SK-N-SH (cell line): Measurements from ENCODE around the gene PSMC3IP. TPM values are rescaled to one million over a fixed set of nuclear protein-coding genes. Genes with fewer than 3 reads are reported as not detected.
A peak's percentile ranks its signal among the peaks of the same experiment; 100 is the strongest.

Source experiments
- CTCF ChIA-PET: fragments of 300-600, 350-600 bp; formaldehyde crosslinking; extraction: SDS; loops from one replicate; lab custom pipeline; 2021; lab: Yijun Ruan, JAX
- POLR2A ChIA-PET: fragments of 350-600 bp; sonication (Branson Sonifier 250); formaldehyde crosslinking; extraction: SDS; loops from one replicate; lab custom pipeline; 2020; ENCODE audit warnings: antibody characterized with exemption, inconsistent platforms; lab: Yijun Ruan, JAX
- DNase-seq: peaks from one replicate; pipeline ENCODE4 v3.0.0; 2012
- H2AFZ ChIP-seq: fragments of 200-600 bp; sonication (generic); 2 replicates; pipeline ENCODE4 v1.8.1; 2016; ENCODE audit warnings: antibody characterized with exemption, mild to moderate bottlenecking, low read depth
- H3F3A ChIP-seq: fragments of 200-600 bp; sonication (generic); replicated peaks from 2 replicates; pipeline ENCODE3; 2016; ENCODE audit warnings: antibody characterized with exemption, mild to moderate bottlenecking; ENCODE audit not compliant: insufficient read depth
- H3K27ac ChIP-seq, 2 experiments: fragments of 200-500 bp in 1 of 2; fragments of 200-600 bp in 1 of 2; sonication (Bioruptor generic) in 1 of 2; sonication (generic), shearing (Covaris generic) in 1 of 2; 2 replicates each; pipeline versions ENCODE4 v1.5.1 to v1.6.1; 2014 to 2016; ENCODE audit warnings: low read depth in 2 of 2, inconsistent platforms in 1 of 2, low read length in 1 of 2, mild to moderate bottlenecking in 1 of 2, mixed read lengths in 1 of 2
- H3K27me3 ChIP-seq: fragments of 200-600 bp; sonication (generic), shearing (Covaris generic); 2 replicates; pipeline ENCODE4 v1.6.1; 2016; ENCODE audit warnings: mixed run types; ENCODE audit not compliant: insufficient read depth
- H3K36me3 ChIP-seq, 2 experiments: fragments of 200-500 bp in 1 of 2; fragments of 200-600 bp in 1 of 2; sonication (Bioruptor generic) in 1 of 2; sonication (generic) in 1 of 2; replicated peaks in 1 of 2; 2 replicates each; pipeline versions ENCODE3 to v1.5.1; 2014 to 2016; ENCODE audit warnings: low read length in 1 of 2, mild to moderate bottlenecking in 1 of 2; ENCODE audit not compliant: insufficient read depth in 2 of 2, control insufficient read depth in 1 of 2
- H3K4me1 ChIP-seq, 2 experiments: fragments of 200-500 bp in 1 of 2; fragments of 200-600 bp in 1 of 2; sonication (Bioruptor generic) in 1 of 2; sonication (generic), shearing (Covaris generic) in 1 of 2; 2 replicates each; pipeline versions ENCODE4 v1.5.1 to v1.6.1; 2014 to 2016; ENCODE audit warnings: low read depth in 1 of 2, low read length in 1 of 2, mixed run types in 1 of 2; ENCODE audit not compliant: insufficient read depth in 2 of 2, control insufficient read depth in 1 of 2
- H3K4me2 ChIP-seq: fragments of 200-600 bp; sonication (generic), shearing (Covaris generic); 2 replicates; pipeline ENCODE4 v1.6.1; 2017; ENCODE audit warnings: mixed run types
- H3K4me3 ChIP-seq, 2 experiments: fragments of 200-500 bp in 1 of 2; fragments of 200-600 bp in 1 of 2; sonication (Bioruptor generic) in 1 of 2; sonication (generic), shearing (Covaris generic) in 1 of 2; 2 replicates each; pipeline versions ENCODE4 v1.5.1 to v1.8.1; 2014 to 2016; ENCODE audit warnings: low read depth in 2 of 2, inconsistent platforms in 1 of 2, low read length in 1 of 2, mild to moderate bottlenecking in 1 of 2, mixed read lengths in 1 of 2, moderate library complexity in 1 of 2
- H3K79me2 ChIP-seq: fragments of 200-600 bp; sonication (generic); 2 replicates; pipeline ENCODE4 v1.8.1; 2017; ENCODE audit warnings: mild to moderate bottlenecking; ENCODE audit not compliant: insufficient read depth
- H3K9ac ChIP-seq: fragments of 200-600 bp; sonication (generic); 2 replicates; pipeline ENCODE4 v1.6.1; 2017; ENCODE audit warnings: mixed run types
- H3K9me2 ChIP-seq: fragments of 200-600 bp; sonication (generic); 2 replicates; pipeline ENCODE4 v1.6.1; 2017; ENCODE audit warnings: mixed run types
- H3K9me3 ChIP-seq: fragments of 200-600 bp; sonication (generic); 2 replicates; pipeline ENCODE4 v1.6.1; 2017; ENCODE audit warnings: mixed run types, mild to moderate bottlenecking, moderate library complexity
- H4K20me1 ChIP-seq: fragments of 200-600 bp; sonication (generic); 2 replicates; pipeline ENCODE4 v1.6.1; 2017; ENCODE audit warnings: mild to moderate bottlenecking, mixed run types; ENCODE audit not compliant: insufficient read depth
- ELF1 ChIP-seq: IDR thresholded peaks from 2 replicates; pipeline ENCODE4 v1.4.0; 2012
- EP300 ChIP-seq, 2 experiments: IDR thresholded peaks; 2 replicates each; pipeline versions ENCODE4 v1.4.0 to v1.6.1; 2012; ENCODE audit warnings: borderline replicate concordance in 1 of 2, low read depth in 1 of 2, low read length in 1 of 2
- EZH2phosphoT487 ChIP-seq: fragments of 200-600 bp; sonication (generic); IDR thresholded peaks from 2 replicates; pipeline ENCODE4 v1.6.1; 2017; ENCODE audit warnings: low read depth, mixed run types, mild to moderate bottlenecking, antibody characterized with exemption, moderate library complexity, borderline replicate concordance
- FOSL2 ChIP-seq: IDR thresholded peaks from 2 replicates; pipeline ENCODE4 v1.4.0; 2012; ENCODE audit warnings: low read depth, mild to moderate bottlenecking, moderate library complexity, borderline replicate concordance
- FOXJ3 ChIP-seq: sonication (generic); formaldehyde crosslinking; IDR thresholded peaks from 2 replicates; pipeline ENCODE4 v1.5.1; 2020; ENCODE audit warnings: mild to moderate bottlenecking, missing genetic modification reagents
- FOXM1 ChIP-seq: IDR thresholded peaks from 2 replicates; pipeline ENCODE4 v1.4.0; 2012; ENCODE audit warnings: low read depth, mild to moderate bottlenecking
- JUND ChIP-seq: IDR thresholded peaks from 2 replicates; pipeline ENCODE4 v1.4.0; 2012
- MEF2A ChIP-seq: IDR thresholded peaks from 2 replicates; pipeline ENCODE4 v1.4.0; 2012; ENCODE audit warnings: low read depth, borderline replicate concordance
- MXI1 ChIP-seq: IDR thresholded peaks from 2 replicates; pipeline ENCODE4 v1.6.1; 2012; ENCODE audit warnings: mild to moderate bottlenecking, low read depth, low read length, improper control_type of control experiment
- NFIC ChIP-seq: IDR thresholded peaks from 2 replicates; pipeline ENCODE4 v1.4.0; 2012; ENCODE audit warnings: borderline replicate concordance
- NRF1 ChIP-seq: IDR thresholded peaks from 2 replicates; pipeline ENCODE4 v1.6.1; 2012; ENCODE audit warnings: low read depth, mild to moderate bottlenecking, low read length
- RAD21 ChIP-seq: IDR thresholded peaks from 2 replicates; pipeline ENCODE4 v1.6.1; 2012; ENCODE audit warnings: mild to moderate bottlenecking, low read length
- SIN3A ChIP-seq: IDR thresholded peaks from 2 replicates; pipeline ENCODE4 v1.6.1; 2012; ENCODE audit warnings: low read depth, mild to moderate bottlenecking, low read length, moderate library complexity, borderline replicate concordance
- TCF12 ChIP-seq: IDR thresholded peaks from 2 replicates; pipeline ENCODE4 v1.4.0; 2012
- TEAD4 ChIP-seq: IDR thresholded peaks from 2 replicates; pipeline ENCODE4 v1.4.0; 2012; ENCODE audit warnings: mild to moderate bottlenecking, borderline replicate concordance; ENCODE audit not compliant: insufficient read depth
- YY1 ChIP-seq: IDR thresholded peaks from 2 replicates; pipeline ENCODE4 v1.4.0; 2012; ENCODE audit warnings: low read depth, mild to moderate bottlenecking
- WGBS: methylation state at CpG from one replicate; pipeline ENCODE4 v1.1.6; 2017; ENCODE audit warnings: low lambda C conversion rate; 5-methylcytosine and 5-hydroxymethylcytosine counted together
- polyA plus RNA-seq, 3 experiments: library from polyadenylated mRNA; depleted of rRNA; stranded (reverse); fragments of >200 nt; gene quantifications; 2 replicates each; pipeline ENCODE4 v1.2.3, GENCODE V29; 2012
- TF ChIP-seq, protein P1 (sequence below): fragments of 200-600 bp; sonication (generic); IDR thresholded peaks from 2 replicates; pipeline ENCODE4 v1.6.1; 2017; ENCODE audit warnings: antibody characterized with exemption, mild to moderate bottlenecking, moderate library complexity
- TF ChIP-seq, protein P2 (sequence below): IDR thresholded peaks from 2 replicates; pipeline ENCODE4 v1.4.0; 2012; ENCODE audit warnings: low read depth
- TF ChIP-seq, protein P3 (sequence below): IDR thresholded peaks from 2 replicates; pipeline ENCODE4; 2012

Gene PSMC3IP
- polyA plus RNA-seq, 1 of the 3 experiments (the other 2 are of a cell fraction) = 17.3 TPM

DNA sequence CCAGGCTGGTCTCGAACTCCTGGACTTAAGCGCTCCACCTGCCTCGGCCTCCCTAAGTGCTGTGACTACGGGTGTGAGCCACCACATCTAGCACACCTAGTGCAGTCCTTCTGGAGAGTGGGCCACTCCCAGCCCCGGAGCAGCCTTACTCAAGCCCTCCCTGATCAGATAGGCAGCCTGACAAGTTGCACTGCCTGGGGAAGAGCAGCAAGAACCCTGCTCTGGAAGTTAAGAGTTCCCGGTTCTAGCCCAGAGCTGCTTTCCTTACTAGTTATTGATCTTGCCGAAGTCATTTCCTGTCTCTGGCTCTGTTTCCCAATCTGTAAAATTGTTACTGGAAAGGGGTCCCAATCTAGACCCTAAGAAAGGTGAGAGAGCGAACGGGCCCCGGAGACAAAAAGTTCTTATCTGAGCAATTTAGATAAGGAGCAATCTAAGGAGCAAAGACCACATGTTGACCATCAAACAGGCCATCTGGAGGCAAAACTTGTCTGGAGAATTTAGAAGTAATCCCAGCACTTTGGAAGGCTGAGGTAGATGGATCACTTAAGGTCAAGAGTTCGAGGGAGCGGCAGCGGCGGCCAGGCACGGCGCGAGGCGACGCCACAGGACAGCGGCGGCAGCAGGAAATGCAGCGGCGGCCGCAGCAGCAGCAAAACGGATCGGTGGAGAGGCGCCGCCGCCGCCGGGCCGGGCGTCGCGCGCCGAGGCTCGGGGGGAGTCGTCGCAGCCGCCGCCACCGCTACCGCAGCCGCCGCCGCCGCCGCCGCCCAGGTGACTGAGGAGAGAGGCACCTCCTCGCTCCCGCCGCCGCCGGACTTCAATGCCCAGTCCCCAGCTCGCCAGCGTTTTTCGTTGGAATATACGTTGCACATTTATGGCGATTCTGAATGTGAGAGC is 45.8 kb downstream of the PSMC3IP start:
- CTCF ChIA-PET = interaction anchor here (0.8 to 8.9 kb wide), 5 partner anchors 8 to 146 kb away, joined by 4 to 83 read pairs (median 4); partner anchors contain the start of gene PLEKHH3
- Histone ChIP-seq H3K9me3 (no peaks in the 10 kb centered on the region), H3K4me2 (peak overlapping the region; percentile 71), H3K27ac (peak overlapping the region; percentile 12 to 51; a peak in 3 of 4 replicates), H3F3A (peaks cover 14% of the 10 kb centered on the region), H3K36me3 (no peaks in the 10 kb centered on the region), H4K20me1 (no peaks in the 10 kb centered on the region), H2AFZ (0 out of 2 replicates have a peak overlapping the region, but pooled peaks have one; percentile 85), H3K4me1 (peaks cover 3 to 9% of the 10 kb centered on the region in 2 experiments; a peak in 2 of 4 replicates), H3K27me3 (no peaks in the 10 kb centered on the region), H3K4me3 (peak overlapping the region; percentile 50 to 54; a peak in 3 of 4 replicates), H3K9me2 (no peaks in the 10 kb centered on the region), H3K9ac (peak overlapping the region; percentile 62; the same call in 1 of the 2 replicates), H3K79me2 (peaks cover 4% of the 10 kb centered on the region)
- no peak for TF ChIP-seq EZH2phosphoT487
- TF ChIP-seq RAD21 = no peak
- TF ChIP-seq, protein P1, sequence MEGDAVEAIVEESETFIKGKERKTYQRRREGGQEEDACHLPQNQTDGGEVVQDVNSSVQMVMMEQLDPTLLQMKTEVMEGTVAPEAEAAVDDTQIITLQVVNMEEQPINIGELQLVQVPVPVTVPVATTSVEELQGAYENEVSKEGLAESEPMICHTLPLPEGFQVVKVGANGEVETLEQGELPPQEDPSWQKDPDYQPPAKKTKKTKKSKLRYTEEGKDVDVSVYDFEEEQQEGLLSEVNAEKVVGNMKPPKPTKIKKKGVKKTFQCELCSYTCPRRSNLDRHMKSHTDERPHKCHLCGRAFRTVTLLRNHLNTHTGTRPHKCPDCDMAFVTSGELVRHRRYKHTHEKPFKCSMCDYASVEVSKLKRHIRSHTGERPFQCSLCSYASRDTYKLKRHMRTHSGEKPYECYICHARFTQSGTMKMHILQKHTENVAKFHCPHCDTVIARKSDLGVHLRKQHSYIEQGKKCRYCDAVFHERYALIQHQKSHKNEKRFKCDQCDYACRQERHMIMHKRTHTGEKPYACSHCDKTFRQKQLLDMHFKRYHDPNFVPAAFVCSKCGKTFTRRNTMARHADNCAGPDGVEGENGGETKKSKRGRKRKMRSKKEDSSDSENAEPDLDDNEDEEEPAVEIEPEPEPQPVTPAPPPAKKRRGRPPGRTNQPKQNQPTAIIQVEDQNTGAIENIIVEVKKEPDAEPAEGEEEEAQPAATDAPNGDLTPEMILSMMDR = peak; percentile 48
- TF ChIP-seq JUND = no peak
- TF ChIP-seq FOXJ3 (CRISPR knock-in tag) = no peak
- 0 out of 2 replicates have a peak, but pooled peaks have one; percentile 24 for TF ChIP-seq MXI1
- WGBS = 25% methylated on average over 36 of the region's 60 CpGs
- POLR2A ChIA-PET = interaction anchor here (0.7 to 0.8 kb wide), 2 partner anchors 30 to 222 kb away, joined by 3 read pairs; partner anchors contain the start of gene COASY
- DNase-seq = peak; percentile 86

DNA sequence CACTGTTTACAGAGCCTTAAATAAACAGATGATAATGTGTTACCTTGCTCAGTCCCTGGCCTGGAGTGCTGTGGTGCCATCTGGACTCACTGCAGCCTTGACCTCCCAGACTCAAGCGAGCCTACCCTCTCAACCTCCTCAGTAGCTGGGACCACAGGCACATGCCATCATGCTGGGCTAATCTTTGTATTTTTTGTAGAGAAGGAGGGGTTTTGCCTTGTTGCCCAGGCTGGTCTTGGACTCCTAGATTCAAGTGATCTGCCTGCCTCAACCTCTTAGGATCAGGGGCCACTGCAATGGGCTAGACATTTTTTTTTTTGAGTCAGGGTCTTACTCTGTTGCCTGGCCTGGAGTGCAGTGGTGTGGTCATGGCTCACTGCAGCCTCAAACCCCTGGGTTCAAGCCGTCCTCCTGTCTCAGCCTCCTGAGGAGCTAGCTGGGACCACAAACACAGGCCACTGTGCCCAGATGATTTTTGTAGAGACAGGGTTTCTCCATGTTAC is 46.5 kb downstream of the PSMC3IP start:
- DNase-seq = no peak
- H3K4me1 ChIP-seq = peaks cover 3 to 9% of the 10 kb centered on the region in 2 experiments; a peak in 2 of 4 replicates
- no peaks in the 10 kb centered on the region for H3K27me3 ChIP-seq
- CTCF ChIA-PET = interaction anchor here (0.8 to 8.9 kb wide), 3 partner anchors 8 to 147 kb away, joined by 4 to 83 read pairs (median 4); partner anchors contain the start of gene PLEKHH3
- H4K20me1 ChIP-seq = no peaks in the 10 kb centered on the region
- H3K9me2 ChIP-seq = no peaks in the 10 kb centered on the region
- no peak overlapping the region for H3K27ac ChIP-seq
- no peak overlapping the region for H3K4me2 ChIP-seq
- WGBS = 86% methylated on average over 2 of the region's 2 CpGs
- no peak overlapping the region for H3K4me3 ChIP-seq
- H3K9me3 ChIP-seq = no peaks in the 10 kb centered on the region
- POLR2A ChIA-PET = interaction anchor here (0.7 kb wide), 1 partner anchor 222 kb away, joined by 3 read pairs; no protein-coding TSS in a partner anchor
- no peaks in the 10 kb centered on the region for H3K79me2 ChIP-seq
- H3K36me3 ChIP-seq = no peaks in the 10 kb centered on the region
- no peak overlapping the region for H3K9ac ChIP-seq
- H3F3A ChIP-seq = peaks cover 18% of the 10 kb centered on the region
- H2AFZ ChIP-seq = no peak overlapping the region
- TF ChIP-seq, protein P2, sequence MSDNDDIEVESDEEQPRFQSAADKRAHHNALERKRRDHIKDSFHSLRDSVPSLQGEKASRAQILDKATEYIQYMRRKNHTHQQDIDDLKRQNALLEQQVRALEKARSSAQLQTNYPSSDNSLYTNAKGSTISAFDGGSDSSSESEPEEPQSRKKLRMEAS = no peak
- no peak for TF ChIP-seq EZH2phosphoT487
- no peak for TF ChIP-seq ELF1
- TF ChIP-seq, protein P3, sequence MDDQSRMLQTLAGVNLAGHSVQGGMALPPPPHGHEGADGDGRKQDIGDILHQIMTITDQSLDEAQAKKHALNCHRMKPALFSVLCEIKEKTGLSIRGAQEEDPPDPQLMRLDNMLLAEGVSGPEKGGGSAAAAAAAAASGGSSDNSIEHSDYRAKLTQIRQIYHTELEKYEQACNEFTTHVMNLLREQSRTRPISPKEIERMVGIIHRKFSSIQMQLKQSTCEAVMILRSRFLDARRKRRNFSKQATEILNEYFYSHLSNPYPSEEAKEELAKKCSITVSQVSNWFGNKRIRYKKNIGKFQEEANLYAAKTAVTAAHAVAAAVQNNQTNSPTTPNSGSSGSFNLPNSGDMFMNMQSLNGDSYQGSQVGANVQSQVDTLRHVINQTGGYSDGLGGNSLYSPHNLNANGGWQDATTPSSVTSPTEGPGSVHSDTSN = no peak
- no peak for TF ChIP-seq FOXM1
- no peak for TF ChIP-seq TEAD4
- TF ChIP-seq SIN3A = no peak
- no peak for TF ChIP-seq FOSL2
- no peak for TF ChIP-seq NFIC
- TF ChIP-seq NRF1 = no peak
- no peak for TF ChIP-seq MEF2A
- no peak for TF ChIP-seq JUND
- TF ChIP-seq YY1 = no peak
- no peak for TF ChIP-seq TCF12
- no peak for TF ChIP-seq EP300 (IDR thresholded peaks at IDR 0.05; ENCODE audit: borderline replicate concordance in 1 of 2, low read depth in 1 of 2, low read length in 1 of 2)
- TF ChIP-seq RAD21 = no peak
